SU-DHL-6 (cell line): ENCODE measurements around the gene FAM120A.

Experiments
- CTCF ChIP-seq: fragments of 200-600 bp; sonication (generic); IDR thresholded peaks from one replicate; pipeline ENCODE4 v1.5.1; 2017; ENCODE audit warnings: antibody characterized with exemption, mild to moderate bottlenecking, low read length, moderate library complexity; ENCODE audit not compliant: insufficient read depth, poor library complexity, severe bottlenecking
- EZH2phosphoT487 ChIP-seq: fragments of 200-600 bp; sonication (generic), shearing (Covaris generic); conservative IDR thresholded peaks from 2 replicates; pipeline ENCODE4 v1.6.1; 2018; ENCODE audit warnings: mild to moderate bottlenecking, antibody characterized with exemption, low read length, moderate library complexity, mixed read lengths

DNA sequence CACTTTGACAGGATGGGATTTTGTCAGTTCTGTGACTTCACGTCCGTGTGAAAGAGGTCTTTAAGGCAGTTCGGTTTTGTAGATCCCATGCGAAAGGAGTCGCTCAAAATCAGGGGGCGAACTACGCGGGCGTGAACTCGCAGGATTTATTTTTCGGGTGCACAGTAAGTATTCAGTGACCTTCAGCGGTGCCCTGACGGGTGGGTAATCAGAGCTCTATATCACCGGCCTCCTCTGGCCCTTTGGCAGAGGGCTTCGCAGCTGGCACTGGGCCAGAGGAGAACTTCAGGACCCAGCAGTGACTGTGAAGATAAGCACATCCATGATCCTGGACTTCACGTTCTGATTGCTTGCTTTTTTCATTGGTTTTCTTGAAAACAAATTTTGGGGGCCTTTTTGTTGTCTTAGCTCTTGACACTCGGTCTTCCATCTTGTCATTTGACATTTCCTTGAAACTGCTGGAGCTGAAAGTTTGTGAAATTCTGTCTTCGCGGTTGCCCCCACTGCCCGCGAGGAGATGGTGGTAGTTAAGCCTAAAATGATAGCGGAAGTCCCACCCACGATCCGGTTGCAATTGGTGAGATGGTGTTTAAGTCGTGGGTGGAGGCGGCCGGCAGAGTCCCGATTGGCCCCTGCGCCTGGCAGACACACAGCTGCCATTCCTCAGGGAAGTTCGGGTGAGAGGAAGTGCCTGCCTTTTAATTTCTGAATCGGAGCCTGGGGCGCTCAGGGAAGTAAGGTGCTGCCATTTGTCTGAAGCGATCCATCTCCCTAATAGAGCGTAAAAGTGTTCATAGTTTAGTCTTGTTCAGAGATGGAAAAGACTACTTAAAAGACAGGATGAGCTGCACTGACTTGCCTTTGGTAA lies 1.8 kb downstream of the FAM120A start, which contains the start of gene FAM120AOS:
- TF ChIP-seq CTCF (no peak), EZH2phosphoT487 (no peak)
